HG03571 (cell line): ENCODE measurements around the gene PRKCB.

Experiments
- ATAC-seq: cut with Tn5 transposase; IDR thresholded peaks from one replicate; pipeline ENCODE4 v1.9.1; 2021; ENCODE audit not compliant: unreplicated experiment

The PRKCB gene

DNA sequence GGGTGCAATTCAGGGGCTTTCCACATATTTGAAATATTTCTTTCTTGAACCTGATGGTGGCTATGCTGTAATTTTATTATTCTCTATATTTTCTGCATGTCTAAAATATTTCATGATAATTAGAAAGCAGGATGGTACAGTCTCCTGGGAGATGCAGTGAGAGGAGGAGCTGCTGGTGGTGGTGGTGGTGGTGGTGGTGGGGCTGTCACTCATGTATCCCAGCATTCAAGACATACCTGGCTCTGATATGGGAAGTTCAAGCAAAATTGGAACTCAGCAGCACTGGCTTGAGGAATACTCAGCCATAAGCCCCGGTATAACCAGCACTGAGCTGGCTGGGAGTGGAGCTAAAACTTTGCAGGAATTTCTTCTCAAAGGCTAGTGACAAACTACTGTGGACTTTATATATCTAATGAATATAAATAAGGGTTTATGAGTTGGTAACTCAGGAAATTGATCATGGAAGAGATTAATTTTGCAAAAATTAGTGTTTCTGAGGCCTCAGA lies 200.3 kb downstream of the PRKCB start:
- no peak for ATAC-seq

DNA sequence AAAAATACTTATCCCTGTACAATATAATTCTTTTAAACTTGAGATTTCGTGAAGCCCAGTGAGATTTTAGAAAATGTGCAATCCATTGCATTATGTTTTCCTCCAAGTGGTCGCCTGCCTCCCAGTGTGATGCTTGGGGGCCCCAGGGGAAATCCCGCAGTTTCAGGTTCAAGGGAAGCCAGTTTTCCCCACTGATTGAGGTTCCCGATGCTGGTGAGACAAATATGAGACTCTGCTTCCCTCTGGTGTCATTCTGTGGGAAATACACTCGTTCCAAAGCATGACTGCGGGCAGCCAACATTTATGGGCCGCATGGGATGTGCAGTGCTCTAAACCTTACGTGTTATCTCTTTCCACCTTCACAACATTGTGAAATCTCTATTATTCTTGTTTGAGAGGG lies 200.8 kb downstream of the PRKCB start:
- ATAC-seq, result no peak

DNA sequence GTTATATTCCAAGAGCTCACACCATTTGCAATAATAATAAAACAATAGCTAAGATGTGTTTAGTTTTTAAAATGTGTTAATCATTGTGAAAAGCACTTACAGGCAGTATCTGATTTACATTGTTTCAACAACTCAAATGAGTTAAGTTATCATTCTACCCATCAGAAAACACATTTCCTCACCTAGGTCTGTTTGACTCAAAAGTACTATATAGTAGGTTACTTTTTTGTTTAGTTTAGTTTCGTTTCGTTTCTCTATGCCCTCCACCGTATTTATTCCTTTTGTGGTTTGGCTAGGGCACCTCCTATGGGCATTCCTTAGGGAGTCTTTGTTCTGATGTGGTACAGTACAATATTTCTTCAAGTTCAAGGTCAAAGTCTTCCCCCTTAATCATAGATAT lies 201.6 kb downstream of the PRKCB start:
- ATAC-seq, result no peak

DNA sequence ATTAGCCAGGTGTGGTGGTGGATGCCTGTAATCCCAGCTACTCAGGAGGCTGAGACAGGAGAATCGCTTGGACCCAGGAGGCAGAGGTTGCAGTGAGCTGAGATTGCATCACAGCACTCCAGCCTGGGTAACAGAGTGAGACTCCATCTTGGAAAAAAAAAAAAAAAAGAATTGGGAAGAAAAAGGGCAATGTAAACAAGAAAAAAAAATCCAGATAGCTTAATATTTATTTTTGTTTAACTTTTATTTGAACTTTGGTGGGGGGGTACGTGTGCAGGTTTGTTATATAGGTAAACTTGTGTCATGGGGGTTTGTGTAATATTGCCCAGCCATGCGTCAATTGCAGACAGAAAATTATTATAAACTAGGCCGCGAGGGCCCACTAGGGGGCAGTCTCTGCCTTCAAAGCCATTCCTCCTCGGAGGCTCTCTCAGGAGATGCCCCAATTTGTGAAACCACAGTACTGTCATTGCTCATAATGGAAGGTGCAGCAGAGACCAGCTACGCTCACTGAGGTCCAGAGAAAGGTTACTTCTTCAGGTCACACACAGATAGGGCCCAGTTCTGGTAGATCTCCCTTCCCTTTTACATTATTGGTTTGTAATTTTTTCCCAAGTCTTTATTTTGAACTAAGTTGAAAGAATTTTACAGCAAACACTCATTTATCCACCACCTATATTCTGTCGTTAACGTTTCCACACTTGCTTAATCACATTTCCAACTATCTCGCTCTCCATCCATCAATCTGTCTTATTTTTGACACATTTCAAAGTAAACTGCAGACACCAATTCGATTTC lies 206.2 kb downstream of the PRKCB start:
- no peak for ATAC-seq

DNA sequence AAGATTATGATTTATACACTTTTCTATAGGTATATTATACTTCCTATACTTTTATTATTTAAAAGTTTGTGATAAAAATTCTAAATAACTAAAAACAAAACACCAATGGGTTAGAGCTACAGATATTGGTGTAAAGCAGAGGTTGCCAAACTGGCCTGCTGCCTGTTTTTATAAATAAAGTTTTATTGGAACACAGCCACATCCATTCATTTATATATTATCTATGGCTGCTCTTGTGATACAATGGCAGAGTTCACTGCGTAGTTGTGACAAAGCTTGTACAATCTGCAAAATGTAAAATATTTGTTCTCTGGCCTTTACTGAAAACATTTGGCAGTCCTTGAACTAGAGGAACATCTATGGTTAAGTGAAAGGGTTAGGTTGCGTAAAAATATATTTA lies 208.7 kb downstream of the PRKCB start:
- no peak for ATAC-seq

DNA sequence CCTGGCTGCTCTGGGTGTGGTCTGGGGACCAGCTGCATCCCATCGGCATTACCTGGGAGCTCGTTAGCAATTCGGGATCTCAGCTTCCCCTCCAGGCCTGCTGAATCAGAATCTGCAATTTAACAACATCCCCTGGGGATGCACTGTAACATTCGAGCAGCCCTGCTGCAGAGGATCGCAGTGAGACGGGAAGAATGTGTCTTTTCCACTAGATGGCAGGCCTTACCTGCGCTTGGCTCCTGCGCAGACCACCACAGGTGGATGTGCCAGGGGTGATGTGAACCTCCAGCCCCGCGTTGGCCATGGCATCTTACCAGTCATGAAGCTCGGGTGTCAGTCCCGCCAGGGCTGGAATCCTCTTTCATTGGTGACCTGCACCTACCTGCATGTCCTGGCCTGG lies 209.9 kb downstream of the PRKCB start:
- no peak for ATAC-seq

DNA sequence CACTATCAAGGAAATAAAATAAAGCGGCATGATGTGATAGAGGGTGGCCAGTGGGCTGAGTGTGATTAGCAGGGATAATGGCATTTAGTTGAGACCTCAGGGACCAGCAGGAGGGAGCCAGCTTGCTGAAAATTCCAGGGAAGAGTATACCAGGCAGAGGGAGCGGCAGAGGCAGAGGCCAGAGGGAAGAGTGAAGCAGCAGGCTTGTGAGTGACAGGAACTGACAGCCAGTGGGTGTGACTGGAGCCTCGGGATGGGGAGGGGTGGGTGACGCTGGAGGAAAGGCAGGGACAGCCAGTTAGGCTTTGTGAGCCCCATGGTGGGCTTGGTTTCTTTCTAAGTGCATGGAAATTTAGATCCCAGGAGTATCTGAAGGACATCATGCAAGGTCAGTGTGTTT lies 210.7 kb downstream of the PRKCB start:
- no peak for ATAC-seq

DNA sequence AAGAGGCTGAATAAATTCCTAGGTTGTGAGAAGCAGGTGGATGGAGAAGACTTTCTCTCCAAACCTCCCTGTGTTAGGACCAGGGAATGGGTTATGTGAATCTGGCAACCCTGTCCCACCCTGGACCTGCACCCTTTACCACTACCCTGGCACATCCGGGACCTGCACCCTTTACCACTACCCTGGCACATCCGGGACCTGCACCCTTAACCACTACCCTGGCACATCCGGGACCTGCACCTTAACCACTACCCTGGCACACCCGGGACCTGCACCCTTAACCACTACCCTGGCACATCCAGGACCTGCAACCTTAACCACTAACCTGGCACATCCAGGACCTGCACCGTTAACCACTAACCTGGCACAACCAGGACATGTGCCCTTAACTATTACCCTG lies 213.3 kb downstream of the PRKCB start:
- ATAC-seq, result no peak

DNA sequence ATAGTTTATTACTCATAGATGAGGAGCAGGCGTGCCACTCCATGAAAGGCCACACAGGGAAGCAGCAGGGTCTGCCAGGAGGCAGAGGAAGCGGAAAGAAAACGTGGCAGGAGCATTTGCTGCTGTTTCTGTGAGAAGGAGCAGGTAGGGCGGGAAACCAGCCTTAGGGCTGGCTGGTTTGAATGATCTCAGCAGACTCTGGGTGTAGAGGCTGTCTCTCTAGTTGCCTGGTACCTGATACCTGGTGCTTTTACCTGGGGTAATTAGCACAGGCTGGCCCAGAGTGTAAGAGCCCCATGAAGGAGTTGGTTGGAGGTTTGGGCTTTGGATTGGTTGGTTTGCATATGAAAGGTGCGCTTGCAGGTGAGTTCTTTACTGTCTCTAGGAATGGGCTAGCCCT lies 215.3 kb downstream of the PRKCB start:
- ATAC-seq, result no peak

DNA sequence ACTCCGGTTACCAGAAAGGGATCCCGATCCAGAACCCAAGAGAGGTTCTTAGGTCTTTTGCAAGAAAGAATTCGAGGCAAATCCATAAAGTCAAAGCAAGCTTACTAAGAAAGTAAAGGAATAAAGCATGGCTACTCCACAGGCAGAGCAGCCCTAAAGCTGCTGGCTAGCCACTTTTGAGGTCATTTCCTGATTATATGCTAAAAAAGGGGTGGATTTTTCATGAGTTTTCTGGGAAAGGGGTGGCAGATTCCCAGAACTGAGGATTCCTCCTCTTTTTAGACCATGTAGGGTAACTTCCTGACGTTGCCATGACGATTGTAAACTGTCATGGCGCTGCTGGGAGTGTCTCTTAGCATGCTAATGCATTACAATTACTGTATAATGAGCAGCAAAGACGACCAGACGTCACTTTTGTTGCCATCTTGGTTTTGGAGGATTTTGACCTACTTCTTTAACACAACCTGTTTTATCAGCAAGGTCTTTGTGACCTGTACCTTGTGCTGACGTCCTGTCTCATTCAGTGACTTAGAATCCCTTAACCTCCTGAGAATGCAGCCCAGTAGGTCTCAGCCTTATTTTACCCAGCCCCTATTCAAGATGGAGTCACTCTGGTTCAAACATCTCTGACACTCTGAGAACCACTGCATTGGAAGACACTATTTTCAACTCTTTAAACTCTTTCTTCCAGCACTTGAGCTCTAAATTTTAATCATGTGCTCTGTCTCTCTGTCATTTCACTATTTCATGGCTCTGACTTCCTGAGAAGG lies 216.7 kb downstream of the PRKCB start:
- ATAC-seq, result no peak

DNA sequence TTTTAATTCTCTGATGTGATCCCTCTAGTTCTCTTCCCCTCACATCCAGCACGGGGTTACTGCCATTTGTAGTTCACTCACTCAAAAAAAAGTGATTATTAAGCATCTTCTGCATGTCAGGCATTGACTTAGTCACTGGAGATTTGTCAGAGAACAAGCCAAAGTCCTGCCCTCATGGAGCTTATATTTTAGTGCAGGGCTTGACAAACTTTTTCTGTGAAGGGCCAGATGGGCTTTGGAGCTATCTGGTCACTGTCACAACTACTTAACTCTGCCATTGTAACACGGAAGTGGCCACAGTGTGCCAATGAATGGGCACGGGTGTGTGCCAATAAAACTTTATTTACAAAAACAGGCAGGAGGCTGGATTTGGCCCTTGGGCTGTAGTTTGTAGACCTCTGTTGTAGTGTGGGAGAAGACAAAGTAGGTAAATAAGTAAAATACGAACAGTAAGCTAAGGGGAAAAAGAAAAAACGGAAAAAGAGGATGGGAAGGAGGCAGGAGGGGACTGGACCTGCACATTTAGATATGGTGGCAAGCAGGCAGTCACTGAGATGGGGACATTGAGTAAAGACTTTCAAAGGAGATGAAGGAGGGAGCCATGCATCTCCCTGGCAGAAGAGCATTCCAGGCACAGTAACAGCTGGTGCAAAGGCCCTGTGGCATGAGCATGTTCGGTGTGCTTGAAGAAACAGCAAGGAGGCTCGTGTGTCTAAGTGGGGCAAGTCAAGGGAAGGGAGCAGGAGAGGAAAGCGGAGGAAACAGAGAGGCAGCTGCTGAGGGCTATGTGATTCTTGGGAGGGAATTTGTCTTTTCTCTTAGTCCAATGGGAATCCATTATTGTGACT lies 217.5 kb downstream of the PRKCB start:
- ATAC-seq, result no peak

DNA sequence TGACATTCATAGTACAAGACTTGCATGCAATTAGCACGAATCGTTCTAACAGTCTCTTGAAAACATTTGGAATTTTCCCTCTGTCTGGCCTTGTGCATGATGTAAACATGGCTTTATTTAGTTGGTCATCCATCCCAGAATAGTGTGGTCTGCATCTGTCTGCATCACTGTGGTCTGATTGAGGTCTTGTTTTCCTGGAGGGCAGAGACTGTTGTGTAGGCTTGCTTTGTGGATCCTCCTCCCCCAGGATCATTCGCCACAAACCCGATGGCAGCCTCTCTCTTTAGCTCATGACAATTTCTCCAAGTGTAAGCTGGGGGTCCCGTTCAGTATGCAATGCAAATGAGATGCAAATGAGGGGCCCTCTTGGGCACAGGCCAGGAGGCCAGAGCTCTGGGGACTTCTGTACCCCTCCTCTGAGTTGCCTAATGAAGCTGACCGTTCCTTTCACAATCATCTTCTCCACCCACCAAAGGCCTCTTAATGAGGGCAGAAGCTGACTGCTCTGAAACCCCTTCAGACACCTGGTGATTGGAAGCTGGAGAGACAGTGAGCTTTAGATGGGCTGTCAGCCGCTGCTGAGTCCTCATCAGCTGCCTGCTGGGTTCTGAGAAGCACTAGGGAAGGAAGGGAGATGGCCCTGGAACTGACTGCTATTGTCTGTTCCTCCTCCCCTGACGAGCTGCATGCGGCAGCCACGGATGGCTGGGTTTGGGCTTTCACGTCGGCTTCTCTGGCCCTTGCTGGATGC lies 219.1 kb downstream of the PRKCB start:
- ATAC-seq, result no peak

DNA sequence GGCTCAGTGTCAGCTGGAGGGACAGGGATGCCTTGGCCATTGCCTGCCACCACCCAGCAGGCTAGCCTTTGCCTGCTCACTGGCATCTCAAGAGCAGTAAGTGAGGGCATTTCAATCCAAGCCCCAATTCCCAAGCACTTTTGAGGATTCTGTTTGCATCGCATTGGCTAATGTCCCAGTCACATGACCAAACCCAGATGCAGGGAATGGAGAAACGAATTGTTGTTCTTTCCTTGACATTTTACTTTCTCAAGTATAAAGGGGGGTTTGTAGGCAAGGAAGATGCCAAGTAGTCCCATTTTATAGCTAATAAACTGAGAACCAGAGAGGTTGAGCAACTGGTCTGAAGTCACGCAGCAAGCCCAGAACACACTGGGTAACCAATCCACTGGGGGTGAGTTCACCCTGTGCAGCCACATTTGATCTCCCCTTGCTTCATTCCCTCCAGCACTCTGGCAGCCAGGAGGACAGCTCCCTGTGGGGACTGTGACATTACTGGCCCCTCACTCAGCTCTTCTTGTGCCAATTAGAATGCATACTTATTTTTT lies 226.6 kb downstream of the PRKCB start:
- no peak for ATAC-seq

DNA sequence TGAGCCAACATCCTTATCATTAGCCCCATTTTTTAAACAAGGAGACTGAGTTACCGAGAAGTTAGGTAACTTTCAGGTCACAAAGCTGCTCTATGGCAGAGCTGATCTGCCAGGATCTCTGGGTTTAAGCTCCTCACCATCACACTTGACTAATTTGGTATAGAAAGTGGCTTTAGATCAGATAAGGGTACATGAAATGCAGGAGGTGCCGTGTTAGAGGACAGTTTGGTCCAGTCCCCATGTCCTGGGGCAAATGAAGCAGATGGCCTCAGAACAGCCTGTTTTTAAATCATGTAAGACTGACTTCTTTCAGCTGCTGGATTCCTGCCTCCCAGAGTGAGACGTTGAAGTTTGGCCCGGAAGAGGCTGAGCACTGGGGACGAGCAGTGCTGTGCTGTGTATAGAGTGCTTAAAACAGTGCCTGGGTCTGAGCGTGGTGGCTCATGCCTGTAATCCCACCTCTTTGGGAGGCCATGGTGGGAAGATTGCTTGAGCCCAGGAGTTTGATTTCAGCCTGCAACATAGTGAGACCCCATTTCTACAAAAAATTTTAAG lies 233.3 kb downstream of the PRKCB start:
- ATAC-seq, result no peak

DNA sequence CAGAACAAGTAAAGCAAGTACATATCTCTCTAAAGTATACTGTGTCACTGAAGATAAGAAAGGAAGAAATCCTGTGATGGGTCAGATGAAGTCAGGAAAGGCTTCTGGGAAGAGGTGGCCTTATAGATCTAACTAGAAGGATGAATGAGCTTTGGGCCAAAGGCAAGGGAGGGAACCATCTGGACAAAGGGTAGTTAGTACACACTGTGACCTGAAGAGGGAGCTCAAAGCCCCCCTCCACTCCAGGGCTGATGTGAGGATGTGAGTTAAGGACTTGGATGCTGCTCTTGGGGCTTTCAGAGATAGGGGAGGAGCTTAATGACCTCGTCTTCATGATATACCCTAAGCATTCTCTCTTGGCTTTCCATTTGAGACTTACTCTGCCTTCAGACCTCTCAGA lies 235.1 kb downstream of the PRKCB start:
- peak; percentile 53 for ATAC-seq

DNA sequence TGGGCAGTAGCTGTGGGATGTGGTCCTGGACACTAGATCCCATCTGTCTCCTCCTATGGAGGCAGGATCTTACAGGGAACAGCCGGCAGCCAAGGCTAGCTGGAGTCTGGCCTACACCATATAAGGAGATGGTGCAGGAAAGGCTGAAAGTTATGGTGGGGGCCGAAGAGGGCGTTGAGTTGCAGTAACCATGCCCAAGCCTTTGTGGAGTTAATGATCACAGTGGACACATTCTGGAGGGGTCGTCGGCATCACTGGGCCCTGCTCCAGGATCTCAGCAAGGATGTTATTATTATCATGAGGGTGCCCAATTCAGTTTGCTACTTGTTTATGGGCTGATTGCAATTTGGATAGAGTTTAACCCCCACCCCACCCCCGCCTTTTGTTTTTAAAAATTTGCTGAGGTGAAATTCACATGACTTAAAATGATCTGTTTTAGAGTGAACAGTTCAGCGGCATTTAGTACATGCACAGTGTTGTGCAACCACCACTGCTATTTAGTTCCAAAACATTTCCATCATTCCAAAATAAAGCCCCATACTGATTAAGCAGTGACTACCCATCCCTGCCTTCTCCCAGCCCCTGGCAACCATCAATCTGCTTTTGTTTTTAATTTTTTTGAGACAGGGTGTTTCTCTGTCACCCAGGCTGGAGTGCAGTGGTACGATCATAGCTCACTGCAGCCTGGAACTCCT lies 236.0 kb downstream of the PRKCB start:
- ATAC-seq, result no peak

DNA sequence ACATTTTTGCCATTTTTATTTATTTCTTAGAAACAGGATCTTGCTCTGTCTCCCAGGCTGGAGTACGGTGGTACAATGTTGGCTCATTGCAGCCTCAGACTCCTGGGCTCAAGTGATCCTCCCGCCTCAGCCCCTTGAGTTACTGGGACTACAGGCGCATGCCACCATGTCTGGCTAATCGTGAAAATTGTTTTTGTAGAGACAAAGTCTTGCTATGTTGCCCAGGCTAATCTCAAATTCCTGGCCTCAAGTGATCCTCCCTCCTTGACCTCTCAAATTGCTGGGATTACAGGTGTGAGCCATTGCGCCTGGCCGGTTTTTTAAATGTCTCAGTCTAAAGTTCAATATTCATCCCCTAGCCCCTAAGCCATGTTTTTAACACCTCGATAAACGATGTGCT lies 237.5 kb downstream of the PRKCB start:
- ATAC-seq, result no peak

DNA sequence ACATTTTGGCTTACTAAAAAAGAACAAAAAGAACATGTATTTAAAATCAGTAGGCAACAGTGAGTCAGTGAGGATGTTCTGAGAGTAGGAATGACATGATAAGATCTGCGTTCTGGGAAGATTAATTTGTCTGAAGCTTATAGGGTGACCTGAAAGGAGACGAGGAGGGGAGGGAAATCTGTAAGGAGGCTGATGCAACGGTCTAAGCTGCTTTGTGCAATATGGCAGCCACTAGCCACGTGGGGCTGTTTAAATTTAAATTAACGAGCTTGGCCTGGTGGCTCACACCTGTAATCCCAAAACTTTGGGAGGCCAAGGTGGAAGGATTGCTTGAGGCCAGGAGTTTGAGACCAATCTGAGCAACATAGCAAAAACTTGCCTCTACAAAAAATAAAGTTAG lies 238.8 kb downstream of the PRKCB start:
- no peak for ATAC-seq

DNA sequence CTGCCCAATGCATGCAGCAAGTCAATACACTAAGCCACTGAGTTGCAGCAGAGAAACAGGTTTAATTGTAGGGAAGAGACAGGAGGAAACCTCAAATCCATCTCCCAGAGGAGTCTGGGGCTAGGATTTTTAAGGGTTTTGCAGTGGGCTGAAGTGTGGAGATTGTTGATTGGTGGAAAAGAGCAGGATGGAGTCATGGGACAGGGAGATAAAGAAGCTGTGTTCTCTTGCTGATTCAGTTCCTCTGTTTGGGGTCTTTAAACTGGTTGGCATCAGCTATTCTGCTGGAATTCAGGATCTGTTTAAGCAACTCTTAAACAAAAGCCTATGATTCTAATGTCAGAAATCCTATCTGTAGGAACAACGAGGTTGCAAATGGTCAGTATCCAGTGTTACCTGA lies 239.5 kb downstream of the PRKCB start:
- ATAC-seq, result no peak
